CD4-positive, alpha-beta T cell (primary cell): ENCODE results near the gene DNAH11. TPM values are rescaled to one million over a fixed set of nuclear protein-coding genes. Genes with fewer than 3 reads are reported as not detected.
"Not testable (repeated sequence)": the region's sequence is repeated elsewhere in the genome, so short reads cannot be mapped to it uniquely, and the experiment has no call there.

Experiments used
- ATAC-seq: fragments of 200-7000 bp; cut with Tn5 transposase; one replicate; pipeline ENCODE4 v1.10.0; 2022; ENCODE audit warnings: mild to moderate bottlenecking; ENCODE audit not compliant: poor library complexity
- CTCF ChIA-PET: fragments of 350-600 bp; sonication (Branson Sonifier 250); formaldehyde crosslinking; loops from one replicate; lab custom pipeline; 2021; ENCODE audit warnings: antibody characterized with exemption, inconsistent platforms; lab: Charles Lee
- POLR2A ChIA-PET: fragments of 350-600 bp; sonication (Branson Sonifier 250); formaldehyde crosslinking; loops from one replicate; lab custom pipeline; 2021; ENCODE audit warnings: antibody characterized with exemption, inconsistent platforms; lab: Charles Lee
- DNase-seq, 14 experiments: peaks; one replicate each; pipeline ENCODE4 v3.0.0-alpha.2; 2013 to 2020; ENCODE audit warnings: mixed read lengths in 2 of 14
- H3K27ac ChIP-seq, 2 donors: one replicate each; pipeline versions ENCODE4 v1.5.1 to v1.7.0; 2013; ENCODE audit warnings: low read length in 2 of 2, low read depth in 1 of 2, mild to moderate bottlenecking in 1 of 2
- H3K27me3 ChIP-seq, 2 experiments: 1 replicate in 1 of 2; 2 replicates in 1 of 2; pipeline versions ENCODE4 v1.6.1 to v1.7.0; 2013; ENCODE audit warnings: low read length in 2 of 2, control low read depth in 1 of 2, mild to moderate bottlenecking in 1 of 2, moderate library complexity in 1 of 2; ENCODE audit not compliant: insufficient read depth in 2 of 2, control insufficient read depth in 1 of 2
- H3K36me3 ChIP-seq: one replicate; pipeline ENCODE4 v1.6.1; 2013; ENCODE audit warnings: low read length, control low read depth; ENCODE audit not compliant: insufficient read depth
- H3K4me1 ChIP-seq: one replicate; pipeline ENCODE4 v1.6.1; 2013; ENCODE audit warnings: low read length, control low read depth; ENCODE audit not compliant: insufficient read depth
- H3K4me3 ChIP-seq: one replicate; pipeline ENCODE4 v1.5.1; 2013; ENCODE audit warnings: mild to moderate bottlenecking, low read length, moderate library complexity
- H3K9me3 ChIP-seq, 2 experiments: 1 replicate in 1 of 2; 2 replicates in 1 of 2; pipeline versions ENCODE4 v1.6.1 to v1.7.0; 2013; ENCODE audit warnings: low read length in 2 of 2, mild to moderate bottlenecking in 2 of 2, control low read depth in 1 of 2, moderate library complexity in 1 of 2; ENCODE audit not compliant: control insufficient read depth in 1 of 2, insufficient read depth in 1 of 2
- H3K27ac Mint-ChIP-seq: one replicate; pipeline ENCODE4 v1.8.0; 2020; ENCODE audit warnings: mixed read lengths
- H3K27me3 Mint-ChIP-seq: one replicate; pipeline ENCODE4 v1.8.0; 2021; ENCODE audit warnings: mixed read lengths
- H3K36me3 Mint-ChIP-seq: one replicate; pipeline ENCODE4 v1.8.0; 2021; ENCODE audit warnings: low read depth, mixed read lengths
- H3K4me1 Mint-ChIP-seq: one replicate; pipeline ENCODE4 v1.8.0; 2021; ENCODE audit warnings: low read depth, mixed read lengths
- H3K4me3 Mint-ChIP-seq: one replicate; pipeline ENCODE4 v1.8.0; 2020; ENCODE audit warnings: mild to moderate bottlenecking, mixed read lengths
- H3K9me3 Mint-ChIP-seq: one replicate; pipeline ENCODE4 v1.8.0; 2020; ENCODE audit warnings: mixed read lengths
- intact Hi-C, 2 experiments: fragments of 100-400 bp; cut with DNase I in 1 of 2; cut with micrococcal nuclease in 1 of 2; formaldehyde crosslinking; loops; one replicate each; pipeline versions ENCODE4 v1.15.1 to v1.9.0; 2023 to 2025; cut with DNase I, micrococcal nuclease
- total RNA-seq, 174 experiments: library from RNA in 2 of 174; stranded (reverse) in 2 of 174; gene quantifications; one replicate each; pipeline ENCODE4 v1.2.3 and lab custom pipeline; 2021 to 2026
- TF ChIP-seq, protein P1 (sequence below): fragments of 200-600 bp; IDR thresholded peaks from one replicate; pipeline ENCODE4 v1.8.0; 2022; ENCODE audit warnings: antibody characterized with exemption, mild to moderate bottlenecking

Gene DNAH11
- total RNA-seq, 2 experiments from 2014 or later, result 0.11 TPM; not detected in 1

DNA sequence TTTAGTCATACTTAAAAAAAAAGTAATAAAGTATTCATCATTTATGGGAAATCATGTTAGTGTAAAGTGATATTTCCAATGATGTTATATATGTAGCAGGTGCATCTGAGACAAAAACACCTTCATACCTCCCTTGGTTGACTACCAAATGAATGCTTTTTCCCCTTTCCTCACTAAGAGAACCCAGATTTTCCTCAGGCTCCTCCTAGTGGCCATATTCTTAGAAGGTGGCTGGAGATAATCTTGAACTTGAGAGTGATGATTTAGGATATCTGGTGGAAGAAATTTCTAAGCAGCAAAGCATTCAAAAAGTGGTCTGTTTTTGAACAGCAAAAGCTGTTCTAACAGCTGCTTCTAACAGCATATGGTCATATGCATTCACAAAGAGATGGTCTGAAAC, 16.8 kb upstream of the DNAH11 start:
- no peaks in the 10 kb centered on the region for H3K27me3 ChIP-seq
- H3K36me3 ChIP-seq, result no peaks in the 10 kb centered on the region
- ChIA-PET CTCF (no interaction called here), POLR2A (no interaction called here)
- no peaks in the 10 kb centered on the region for H3K36me3 Mint-ChIP-seq
- no peaks in the 10 kb centered on the region for H3K4me1 ChIP-seq
- no peak overlapping the region for H3K27ac Mint-ChIP-seq
- H3K9me3 ChIP-seq, result no peaks in the 10 kb centered on the region
- H3K4me3 ChIP-seq, result no peak overlapping the region
- no peaks in the 10 kb centered on the region for H3K4me1 Mint-ChIP-seq
- TF ChIP-seq, protein P1, sequence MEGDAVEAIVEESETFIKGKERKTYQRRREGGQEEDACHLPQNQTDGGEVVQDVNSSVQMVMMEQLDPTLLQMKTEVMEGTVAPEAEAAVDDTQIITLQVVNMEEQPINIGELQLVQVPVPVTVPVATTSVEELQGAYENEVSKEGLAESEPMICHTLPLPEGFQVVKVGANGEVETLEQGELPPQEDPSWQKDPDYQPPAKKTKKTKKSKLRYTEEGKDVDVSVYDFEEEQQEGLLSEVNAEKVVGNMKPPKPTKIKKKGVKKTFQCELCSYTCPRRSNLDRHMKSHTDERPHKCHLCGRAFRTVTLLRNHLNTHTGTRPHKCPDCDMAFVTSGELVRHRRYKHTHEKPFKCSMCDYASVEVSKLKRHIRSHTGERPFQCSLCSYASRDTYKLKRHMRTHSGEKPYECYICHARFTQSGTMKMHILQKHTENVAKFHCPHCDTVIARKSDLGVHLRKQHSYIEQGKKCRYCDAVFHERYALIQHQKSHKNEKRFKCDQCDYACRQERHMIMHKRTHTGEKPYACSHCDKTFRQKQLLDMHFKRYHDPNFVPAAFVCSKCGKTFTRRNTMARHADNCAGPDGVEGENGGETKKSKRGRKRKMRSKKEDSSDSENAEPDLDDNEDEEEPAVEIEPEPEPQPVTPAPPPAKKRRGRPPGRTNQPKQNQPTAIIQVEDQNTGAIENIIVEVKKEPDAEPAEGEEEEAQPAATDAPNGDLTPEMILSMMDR, result peak; percentile 63
- no peaks in the 10 kb centered on the region for H3K27me3 Mint-ChIP-seq
- no peak overlapping the region for H3K4me3 Mint-ChIP-seq
- H3K27ac ChIP-seq, result no peak overlapping the region
- no peak for ATAC-seq
- no peaks in the 10 kb centered on the region for H3K9me3 Mint-ChIP-seq
- intact Hi-C loops, result loop anchor here in 1 of 2 experiments (10.0 kb wide), 1 partner anchor 479 kb away; no protein-coding TSS in a partner anchor
- peak in 4 of 14 experiments; percentile 11 to 40 (median 36) for DNase-seq

DNA sequence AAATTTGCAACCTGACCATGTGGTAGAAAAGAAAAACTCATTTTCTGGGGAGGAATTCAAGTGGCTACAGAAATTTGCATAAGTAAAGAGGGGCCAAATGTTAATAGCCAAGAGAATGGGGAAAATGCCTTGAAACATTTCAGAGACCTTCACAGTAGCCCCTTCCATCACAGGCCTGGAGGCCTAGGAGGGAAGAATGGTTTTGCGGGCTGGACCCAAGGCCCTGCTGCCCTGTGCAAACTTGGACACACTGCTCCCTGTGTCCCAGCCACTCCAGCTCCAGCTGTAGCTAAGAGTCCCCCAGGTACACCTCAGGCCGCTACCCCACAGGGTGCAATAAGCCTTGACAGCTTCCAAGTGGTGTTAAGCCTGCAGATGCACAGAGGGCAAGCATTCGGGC, 16.4 kb upstream of the DNAH11 start:
- no peak for ATAC-seq
- Histone ChIP-seq H3K9me3 (no peaks in the 10 kb centered on the region), H3K4me3 (no peak overlapping the region), H3K27ac (no peak overlapping the region), H3K36me3 (no peaks in the 10 kb centered on the region), H3K4me1 (no peaks in the 10 kb centered on the region), H3K27me3 (no peaks in the 10 kb centered on the region)
- POLR2A ChIA-PET, result no interaction called here
- Mint-ChIP-seq H3K4me3 (no peak overlapping the region), H3K4me1 (no peaks in the 10 kb centered on the region), H3K36me3 (no peaks in the 10 kb centered on the region), H3K27ac (no peak overlapping the region), H3K9me3 (no peaks in the 10 kb centered on the region), H3K27me3 (no peaks in the 10 kb centered on the region)
- intact Hi-C loops, result loop anchor here in 1 of 2 experiments (10.0 kb wide), 1 partner anchor 478 kb away; no protein-coding TSS in a partner anchor
- TF ChIP-seq, protein P1, result no peak
- DNase-seq, result no peak
- CTCF ChIA-PET, result no interaction called here

DNA sequence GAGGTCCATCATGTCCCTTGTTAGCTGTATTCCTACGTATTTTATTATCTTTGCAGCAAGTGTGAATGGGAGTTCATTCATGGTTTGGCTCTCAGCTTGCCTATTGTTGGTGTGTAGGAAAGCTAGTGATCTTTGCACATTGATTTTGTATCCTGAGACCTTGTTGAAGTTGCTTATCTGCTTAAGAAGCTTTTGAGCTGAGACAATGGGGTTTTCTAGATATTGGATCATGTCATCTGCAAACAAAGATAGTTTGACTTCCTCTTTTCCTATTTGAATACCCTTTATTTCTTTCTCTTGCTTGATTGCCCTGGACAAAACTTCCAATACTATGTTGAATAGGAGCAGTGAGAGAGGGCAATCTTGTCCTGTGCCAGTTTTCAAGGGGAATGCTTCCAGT, 10.4 kb upstream of the DNAH11 start:
- POLR2A ChIA-PET, CTCF ChIA-PET, H3K4me1 ChIP-seq, H3K27ac Mint-ChIP-seq, H3K9me3 ChIP-seq, H3K9me3 Mint-ChIP-seq, intact Hi-C loops, H3K4me3 ChIP-seq, ATAC-seq, DNase-seq, H3K27me3 Mint-ChIP-seq, H3K4me3 Mint-ChIP-seq, H3K36me3 Mint-ChIP-seq, H3K27me3 ChIP-seq, H3K27ac ChIP-seq, H3K36me3 ChIP-seq: not testable (repeated sequence)
- H3K4me1 Mint-ChIP-seq, result peaks cover 18% of the 10 kb centered on the region

DNA sequence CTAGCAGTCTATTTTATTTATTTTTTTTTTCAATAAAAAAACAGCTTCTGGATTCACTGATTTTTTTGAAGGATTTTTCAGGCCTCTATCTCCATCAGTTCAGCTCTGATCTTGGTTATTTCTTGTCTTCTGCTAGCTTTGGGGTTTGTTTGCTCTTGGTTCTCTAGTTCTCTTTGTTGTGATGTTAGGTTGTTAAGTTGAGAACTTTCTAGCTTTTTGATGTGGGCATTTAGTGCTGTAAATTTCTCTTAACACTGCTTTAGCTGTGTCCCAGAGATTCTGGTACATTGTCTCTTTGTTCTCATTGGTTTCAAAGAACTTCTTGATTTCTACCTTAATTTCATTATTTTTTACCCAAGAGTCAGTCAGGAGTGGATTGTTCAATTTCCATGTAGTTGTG, 9.2 kb upstream of the DNAH11 start:
- H3K4me3 Mint-ChIP-seq, H3K9me3 ChIP-seq, DNase-seq, H3K36me3 ChIP-seq, H3K9me3 Mint-ChIP-seq, CTCF ChIA-PET, H3K36me3 Mint-ChIP-seq, H3K27ac Mint-ChIP-seq, H3K27me3 ChIP-seq, intact Hi-C loops, H3K4me3 ChIP-seq, H3K27me3 Mint-ChIP-seq, H3K27ac ChIP-seq, H3K4me1 ChIP-seq, POLR2A ChIA-PET, ATAC-seq: not testable (repeated sequence)
- H3K4me1 Mint-ChIP-seq, result peaks cover 18% of the 10 kb centered on the region

DNA sequence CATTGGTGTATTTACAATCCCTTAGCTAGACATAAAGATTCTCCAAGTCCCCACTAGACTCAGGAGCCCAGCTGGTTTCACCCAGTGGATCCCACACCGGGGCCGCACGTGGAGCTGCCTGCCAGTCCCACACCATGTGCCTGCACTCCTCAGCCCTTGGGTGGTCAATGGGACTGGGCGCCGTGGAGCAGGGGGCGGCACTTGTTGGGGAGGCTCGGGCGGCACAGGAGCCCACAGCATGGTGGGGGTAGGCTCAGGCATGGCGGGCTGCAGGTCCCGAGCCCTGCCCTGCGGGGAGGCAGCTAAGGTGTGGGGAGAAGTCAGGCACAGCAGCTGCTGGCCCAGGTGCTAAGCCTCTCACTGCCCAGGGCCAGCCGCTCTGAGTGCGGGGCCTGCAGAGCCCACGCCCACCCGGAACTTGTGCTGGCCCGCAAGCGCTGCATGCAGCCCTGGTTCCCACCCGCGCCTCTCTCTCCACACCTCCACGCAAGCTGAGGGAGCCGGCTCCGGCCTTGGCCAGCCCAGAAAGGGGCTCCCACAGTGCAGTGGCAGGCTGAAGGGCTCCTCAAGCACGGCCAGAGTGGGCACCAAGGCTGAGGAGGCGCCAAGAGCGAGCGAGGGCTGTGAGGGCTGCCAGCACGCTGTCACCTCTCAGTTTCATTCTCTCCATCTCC, 6.3 kb upstream of the DNAH11 start:
- H3K9me3 ChIP-seq, H3K27ac Mint-ChIP-seq, H3K4me3 ChIP-seq, H3K27ac ChIP-seq, DNase-seq, H3K4me1 ChIP-seq, H3K36me3 ChIP-seq, H3K4me3 Mint-ChIP-seq, intact Hi-C loops, H3K36me3 Mint-ChIP-seq, POLR2A ChIA-PET, ATAC-seq, H3K9me3 Mint-ChIP-seq: not testable (repeated sequence)
- H3K27me3 ChIP-seq, result peaks cover 7 to 14% of the 10 kb centered on the region in 2 experiments
- CTCF ChIA-PET, result interaction anchor here (2.0 kb wide), 1 partner anchor 8 kb away, joined by 6 read pairs; no protein-coding TSS in a partner anchor
- Mint-ChIP-seq H3K4me1 (peaks cover 18% of the 10 kb centered on the region), H3K27me3 (peaks cover 27% of the 10 kb centered on the region)
